ENCODE measurements around the gene YWHAQ. TPM values are rescaled to one million over a fixed set of nuclear protein-coding genes. Genes with fewer than 3 reads are reported as not detected.
"Not testable (repeated sequence)": the region's sequence is repeated elsewhere in the genome, so short reads cannot be mapped to it uniquely, and the experiment has no call there.

Gene YWHAQ
- polyA plus RNA-seq, 3 donors: 382 to 483 (median 439) TPM

DNA sequence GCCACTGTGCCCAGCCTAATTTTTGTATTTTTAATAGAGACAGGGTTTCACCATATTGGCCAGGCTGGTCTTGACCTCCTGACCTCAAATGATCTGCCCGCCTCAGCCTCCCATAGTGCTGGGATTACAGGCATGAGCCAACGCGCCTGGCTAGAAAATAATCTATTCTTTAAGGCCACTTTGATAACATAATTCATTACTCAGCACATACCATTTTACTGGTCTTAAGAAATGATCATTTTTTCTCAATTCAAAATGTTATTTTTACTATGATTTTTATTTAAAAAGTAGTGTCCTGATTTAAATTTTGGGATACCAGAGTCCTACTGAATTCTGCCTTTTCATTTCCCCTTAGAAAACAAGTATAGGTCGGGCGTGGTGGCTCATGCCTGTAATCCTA lies 48.2 kb downstream of the YWHAQ start:
- DNase-seq (ENCODE audit: extremely low read depth in 1 of 11, low read depth in 9 of 11, low spot score in 4 of 11): no peak

DNA sequence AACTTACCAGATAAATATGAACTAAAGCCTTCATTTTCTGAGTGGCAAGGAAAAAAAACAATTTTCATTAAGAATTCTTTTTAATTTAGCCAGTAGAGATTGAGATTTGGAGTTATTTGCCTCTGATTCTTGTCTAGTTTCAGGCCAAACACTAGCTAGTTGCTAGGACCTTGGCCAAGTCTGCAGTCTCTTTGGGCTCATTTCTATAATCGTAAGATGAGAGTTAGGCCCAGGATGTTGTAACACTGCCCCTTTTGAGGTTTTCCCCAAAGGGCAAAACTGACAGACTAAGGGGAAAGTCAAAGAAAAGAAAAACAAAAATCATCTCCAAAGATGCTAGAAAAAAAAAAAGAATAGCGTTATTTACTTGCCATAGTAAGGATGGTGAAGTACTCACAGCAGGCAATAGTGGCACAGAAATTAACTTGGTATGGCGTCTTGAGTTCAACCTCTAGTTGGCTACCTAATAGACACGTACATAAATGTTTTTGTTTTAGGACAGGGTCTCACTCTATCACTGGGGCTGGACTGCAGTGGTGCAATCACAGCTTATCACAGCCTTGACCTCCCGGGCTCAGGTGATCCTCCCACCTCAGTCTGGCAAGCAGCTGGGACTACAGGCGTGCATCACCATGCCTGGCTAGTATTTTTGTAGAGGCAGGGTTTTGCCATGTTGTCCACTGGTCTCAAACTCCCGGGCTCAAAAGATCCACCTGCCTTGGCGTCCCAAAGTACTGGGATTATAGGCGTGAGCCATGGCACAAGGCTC lies 52.1 kb downstream of the YWHAQ start:
- DNase-seq (ENCODE audit: extremely low read depth in 1 of 11, low read depth in 9 of 11, low spot score in 4 of 11): no peak

- no peak for DNase-seq (ENCODE audit: extremely low read depth in 1 of 11, low read depth in 9 of 11, low spot score in 4 of 11)
Measured at GRCh38 chr2:9574331-9574730, 56.5 kb downstream of the YWHAQ start.

DNA sequence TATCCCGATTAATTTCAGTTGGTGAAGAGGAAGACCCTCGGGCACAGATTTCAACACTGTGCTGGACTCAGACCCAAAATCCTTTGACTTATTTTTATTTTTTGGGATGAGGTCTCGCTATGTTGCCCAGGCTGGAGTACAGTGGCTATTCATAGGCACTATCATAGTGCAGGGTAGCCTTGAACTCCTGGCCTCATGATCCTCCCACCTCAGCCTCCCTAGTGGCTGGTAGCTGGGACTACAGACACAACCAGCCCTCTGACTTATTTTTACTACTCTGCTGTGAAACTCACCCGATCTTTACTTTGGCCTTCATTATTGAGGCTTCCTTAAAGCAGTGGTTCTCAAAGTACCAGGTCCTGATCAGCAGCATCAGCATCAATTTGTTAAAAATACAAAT lies 57.0 kb downstream of the YWHAQ start:
- no peak for DNase-seq (ENCODE audit: extremely low read depth in 1 of 11, low read depth in 9 of 11, low spot score in 4 of 11)

GRCh38 chr2:9573013-9573720 lies 57.6 kb downstream of the YWHAQ start:
- DNase-seq (ENCODE audit: extremely low read depth in 1 of 11, low read depth in 9 of 11, low spot score in 4 of 11): no peak

DNA sequence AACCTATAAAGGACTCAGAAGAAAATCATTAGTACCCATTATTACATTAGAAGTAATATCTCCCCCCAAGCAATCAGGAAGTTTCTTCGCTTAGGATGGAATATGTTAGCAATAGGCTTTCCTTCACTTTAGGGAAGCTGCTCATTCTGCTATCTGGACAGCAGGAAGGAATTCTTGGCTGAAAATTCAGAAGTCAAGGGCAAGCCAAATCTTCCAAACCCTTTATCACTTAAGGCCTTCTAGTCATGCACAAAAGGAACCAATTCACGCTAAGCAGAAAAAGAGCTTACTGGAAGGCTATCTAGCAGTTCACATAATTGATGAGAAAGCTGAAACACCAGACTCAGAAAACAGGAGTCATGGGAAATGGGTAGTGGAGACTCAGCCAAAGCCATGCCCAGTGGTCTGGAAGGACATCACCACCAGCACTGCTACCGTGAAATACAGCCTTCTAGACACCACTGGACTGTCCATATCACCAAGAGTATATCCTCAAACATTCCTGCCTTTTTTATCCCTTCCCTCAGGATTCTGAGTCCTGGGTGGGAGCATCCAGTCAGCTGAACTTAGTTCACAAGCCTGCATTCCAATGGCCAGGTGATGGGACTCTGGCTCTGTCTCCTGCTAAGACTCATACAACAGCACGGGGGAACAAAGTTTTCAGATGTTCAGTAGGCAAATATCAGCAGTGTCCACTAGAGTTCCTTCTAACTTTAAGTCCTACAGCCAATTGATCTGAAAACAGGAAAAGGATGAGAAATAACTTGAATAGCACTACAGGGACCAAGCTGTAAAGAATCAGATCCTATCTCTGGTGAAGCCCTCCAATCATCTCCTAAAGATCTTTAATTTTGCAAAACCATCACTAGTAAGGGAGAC lies 60.4 kb downstream of the YWHAQ start:
- DNase-seq (ENCODE audit: extremely low read depth in 1 of 11, low read depth in 9 of 11, low spot score in 4 of 11): no peak

DNA sequence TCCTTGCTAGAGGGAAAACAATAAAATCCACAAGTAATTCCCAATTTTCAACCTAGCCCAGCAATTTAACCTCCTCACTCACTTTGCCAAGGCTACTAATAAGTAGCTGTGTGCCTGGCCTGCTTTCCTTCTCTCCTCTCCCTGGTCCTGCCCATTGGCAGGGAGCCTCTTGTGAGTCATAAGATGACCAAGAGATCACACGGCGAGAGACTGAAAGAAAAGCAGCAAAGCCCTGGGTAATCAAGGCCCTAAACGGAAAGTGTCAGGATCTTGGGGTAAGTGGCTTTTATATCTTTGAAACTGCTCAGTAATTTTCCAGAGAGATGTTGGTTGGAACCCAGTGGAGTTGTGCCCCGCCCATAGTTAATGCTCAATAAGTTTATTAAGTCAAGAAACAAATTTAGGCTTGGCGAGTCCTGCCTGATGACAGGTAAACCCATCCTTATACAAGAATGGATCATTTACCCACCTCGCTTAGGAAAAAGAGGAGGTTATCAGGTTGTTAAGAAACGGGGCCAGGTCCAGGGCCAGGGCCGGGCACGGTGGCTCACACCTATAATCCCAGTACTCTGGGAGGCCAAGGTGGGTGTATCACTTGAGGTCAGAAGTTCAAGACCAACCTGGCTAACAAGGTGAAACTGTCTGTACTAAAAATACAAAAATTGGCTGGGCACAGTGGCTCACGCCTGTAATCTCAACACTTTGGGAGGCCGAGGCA lies 65.2 kb downstream of the YWHAQ start:
- no peak for DNase-seq (ENCODE audit: extremely low read depth in 1 of 11, low read depth in 9 of 11, low spot score in 4 of 11)

DNA sequence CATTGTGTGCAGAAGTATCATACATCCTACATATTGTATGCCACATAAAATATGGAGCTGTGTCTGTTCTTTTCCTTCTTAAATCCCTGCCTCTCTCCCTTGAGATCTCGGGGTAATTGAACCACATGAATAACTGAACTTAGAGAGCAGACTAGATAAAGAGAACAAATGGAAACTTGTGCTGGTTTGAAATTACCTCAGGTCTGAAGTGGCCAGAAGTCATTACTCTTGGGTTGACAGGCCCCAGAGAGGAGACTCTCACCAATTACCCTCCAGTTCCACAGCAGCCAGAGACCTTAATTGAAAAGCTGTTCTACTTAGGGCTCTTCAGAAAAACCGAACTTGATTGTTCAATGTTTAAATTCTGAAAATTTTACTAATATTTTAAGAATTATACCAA lies 70.2 kb downstream of the YWHAQ start:
- DNase-seq (ENCODE audit: extremely low read depth in 1 of 11, low read depth in 9 of 11, low spot score in 4 of 11): no peak

DNA sequence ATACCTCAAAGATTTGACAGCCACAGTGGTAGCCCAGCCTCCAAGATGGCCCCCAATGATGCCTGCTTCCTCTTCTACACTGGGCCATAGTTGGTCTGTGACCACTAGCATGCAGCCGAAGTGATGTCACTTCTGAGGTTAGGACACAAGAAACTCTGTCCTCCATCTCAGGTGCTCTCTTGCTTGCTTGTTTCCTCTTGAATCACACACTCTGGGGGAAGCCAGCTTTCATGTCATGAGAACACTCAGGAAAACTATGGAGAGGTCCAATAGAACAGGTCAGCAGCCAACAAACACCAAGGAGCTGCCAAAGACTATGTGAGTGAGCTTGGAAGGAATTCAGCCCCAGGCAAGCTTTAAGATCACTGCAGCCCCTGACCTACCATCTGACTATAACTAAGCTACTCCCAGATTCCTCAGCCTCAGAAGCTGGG lies 71.8 kb downstream of the YWHAQ start:
- no peak for DNase-seq (ENCODE audit: extremely low read depth in 1 of 11, low read depth in 9 of 11, low spot score in 4 of 11)

GRCh38 chr2:9556121-9556743 lies 74.6 kb downstream of the YWHAQ start:
- peak in 10 of 11 donors; percentile 17 to 42 (median 30) for DNase-seq (ENCODE audit: extremely low read depth in 1 of 11, low read depth in 9 of 11, low spot score in 4 of 11)

- DNase-seq (ENCODE audit: extremely low read depth in 1 of 11, low read depth in 9 of 11, low spot score in 4 of 11): peak; percentile 79 to 94 (median 91)
Measured at GRCh38 chr2:9555297-9556120, 75.3 kb downstream of the YWHAQ start, which contains the start of gene ADAM17. Gene ADAM17, minus strand, starts transcription at chr2:9555830. Its CDS starts 225 bp downstream, at chr2:9555605.

GRCh38 chr2:9554921-9555296 lies 75.9 kb downstream of the YWHAQ start:
- peak in 10 of 11 donors; percentile 25 to 72 (median 52) for DNase-seq (ENCODE audit: extremely low read depth in 1 of 11, low read depth in 9 of 11, low spot score in 4 of 11)

DNA sequence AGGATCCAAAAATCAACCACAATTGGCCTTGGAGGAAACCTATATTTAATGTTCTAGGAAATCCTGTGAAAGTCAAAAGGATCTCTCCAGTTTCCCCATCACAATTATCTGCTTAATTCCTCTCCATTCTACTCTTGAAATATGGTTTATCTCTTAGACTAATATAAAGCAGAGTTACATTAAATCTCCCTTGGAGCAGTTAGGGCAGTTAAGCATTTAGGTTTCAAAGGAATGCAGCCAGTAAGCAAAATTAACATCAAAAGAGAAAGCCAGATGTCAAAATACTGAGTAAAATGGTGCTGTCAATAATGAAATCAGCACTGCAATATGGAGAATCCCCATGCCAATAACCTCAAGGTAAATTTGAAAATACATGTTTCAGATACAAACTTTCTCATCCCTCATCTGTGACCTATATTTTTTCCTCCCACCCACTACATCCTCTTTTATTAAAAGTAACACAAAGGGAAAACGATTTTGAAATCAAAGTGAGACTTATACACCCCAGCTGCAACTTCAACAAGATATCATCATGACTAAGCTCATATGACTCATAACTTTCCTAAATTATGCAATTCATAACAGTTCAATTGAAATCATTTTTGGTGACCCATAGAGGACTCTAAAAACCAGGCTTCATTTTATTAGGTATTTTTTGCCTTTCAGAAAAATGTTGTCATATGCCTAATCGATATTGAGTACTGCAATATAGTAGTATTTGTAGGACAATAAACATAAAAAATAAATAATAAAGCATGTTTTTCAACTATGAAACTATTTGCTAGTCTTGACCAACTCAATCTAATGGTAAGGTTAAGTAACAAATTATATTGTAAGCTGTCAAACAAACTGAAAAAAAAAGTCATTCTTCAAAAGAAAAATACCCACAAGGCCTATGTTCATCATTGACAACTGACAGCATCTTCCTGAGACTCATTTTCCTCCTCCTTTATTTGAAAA lies 78.3 kb downstream of the YWHAQ start:
- DNase-seq (ENCODE audit: extremely low read depth in 1 of 11, low read depth in 9 of 11, low spot score in 4 of 11): no peak

- not testable (repeated sequence) for DNase-seq (ENCODE audit: extremely low read depth in 1 of 11, low read depth in 9 of 11, low spot score in 4 of 11)
Measured at GRCh38 chr2:9550859-9551391, 79.9 kb downstream of the YWHAQ start.

DNA sequence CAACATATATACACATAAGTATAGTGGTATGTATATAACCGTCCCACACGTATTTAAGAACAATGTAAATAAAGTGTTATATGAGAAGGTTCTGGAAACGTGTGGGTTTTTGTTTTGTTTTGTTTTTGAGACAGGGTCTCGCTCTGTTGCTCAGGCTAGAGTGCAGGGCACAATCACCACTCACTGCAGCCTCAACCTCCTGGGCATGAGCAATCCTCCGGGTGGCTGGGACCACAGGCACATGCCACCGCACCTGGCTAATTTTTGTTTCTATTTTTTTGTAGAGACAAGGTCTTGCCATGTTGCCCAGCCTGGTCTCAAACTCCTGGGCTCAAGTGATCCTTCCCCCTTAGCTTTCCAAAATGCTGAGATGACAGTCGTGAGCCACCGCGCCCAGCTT lies 81.4 kb downstream of the YWHAQ start:
- no peak for DNase-seq (ENCODE audit: extremely low read depth in 1 of 11, low read depth in 9 of 11, low spot score in 4 of 11)

- no peak for DNase-seq (ENCODE audit: extremely low read depth in 1 of 11, low read depth in 9 of 11, low spot score in 4 of 11)
Measured at GRCh38 chr2:9548506-9548905, 82.3 kb downstream of the YWHAQ start.
